HG02610 (cell line): ENCODE measurements around the gene B4GALT1.

Experiments used
- ATAC-seq: cut with Tn5 transposase; IDR thresholded peaks from one replicate; pipeline ENCODE4 v1.9.1; 2021; ENCODE audit warnings: mild to moderate bottlenecking, moderate library complexity; ENCODE audit not compliant: unreplicated experiment

The B4GALT1 gene

DNA sequence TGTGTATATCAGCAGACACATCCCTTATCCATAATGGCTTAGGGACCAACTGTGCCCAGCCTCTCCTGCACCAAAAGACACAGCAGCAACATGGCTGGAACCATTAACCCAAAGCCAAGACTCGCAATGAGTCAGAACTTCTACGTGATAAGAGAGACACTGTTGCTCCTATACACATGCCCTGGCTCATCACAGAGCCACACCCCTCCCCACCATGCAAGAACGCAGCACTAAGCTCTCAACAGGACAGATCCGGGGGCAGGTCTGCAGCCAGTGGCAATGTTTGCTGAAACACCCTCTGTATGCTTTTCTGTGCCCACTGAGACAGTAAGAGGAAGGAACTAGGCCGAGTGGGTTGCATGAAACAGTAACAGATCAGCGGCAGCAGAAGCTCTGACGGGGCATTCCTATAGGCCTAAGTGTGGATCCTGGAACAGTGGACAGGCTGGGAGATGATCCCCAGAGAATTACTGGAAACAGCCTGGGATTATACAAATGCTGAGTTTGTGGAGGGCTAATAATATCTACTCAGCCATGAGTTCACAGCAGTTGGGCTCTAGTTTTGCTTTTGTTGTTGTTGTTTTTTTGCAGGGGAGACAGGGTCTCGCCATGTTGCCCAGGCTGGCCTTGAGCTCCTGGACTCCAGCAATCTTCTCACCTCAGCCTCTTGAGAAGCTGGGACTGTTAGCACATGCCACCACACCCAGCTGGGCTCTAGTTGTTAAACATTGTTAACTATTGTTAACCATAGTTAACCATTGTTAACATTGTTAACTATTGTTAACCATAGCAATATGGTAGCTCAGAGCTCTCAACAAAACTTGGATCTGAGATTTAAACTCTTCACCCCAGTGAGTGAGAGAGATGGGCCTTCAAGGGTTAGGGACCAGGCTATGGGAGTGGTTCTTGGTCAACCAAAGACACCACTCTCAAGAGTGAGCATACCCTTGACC, 41.0 kb downstream of the B4GALT1 start:
- peak; percentile 39 for ATAC-seq

DNA sequence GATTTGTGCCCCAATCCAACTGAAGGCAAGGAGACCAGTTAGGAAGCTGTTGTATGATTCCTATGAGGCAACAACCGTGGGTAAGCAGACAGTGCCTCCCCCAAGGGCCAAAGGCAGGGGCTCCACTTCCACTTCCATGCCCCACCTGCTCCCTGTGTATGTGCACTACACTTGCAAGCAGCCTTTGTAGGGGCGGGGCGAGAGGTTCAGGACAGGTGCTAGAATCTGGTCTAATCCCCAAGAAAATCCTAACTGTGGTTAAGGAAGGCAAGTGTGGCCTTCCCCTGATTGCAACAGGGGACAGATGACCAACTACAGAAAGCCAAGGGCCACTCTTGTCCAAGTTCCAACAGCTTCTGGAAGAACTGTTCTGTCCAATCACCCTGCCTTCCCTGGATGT, 41.7 kb downstream of the B4GALT1 start:
- no peak for ATAC-seq

DNA sequence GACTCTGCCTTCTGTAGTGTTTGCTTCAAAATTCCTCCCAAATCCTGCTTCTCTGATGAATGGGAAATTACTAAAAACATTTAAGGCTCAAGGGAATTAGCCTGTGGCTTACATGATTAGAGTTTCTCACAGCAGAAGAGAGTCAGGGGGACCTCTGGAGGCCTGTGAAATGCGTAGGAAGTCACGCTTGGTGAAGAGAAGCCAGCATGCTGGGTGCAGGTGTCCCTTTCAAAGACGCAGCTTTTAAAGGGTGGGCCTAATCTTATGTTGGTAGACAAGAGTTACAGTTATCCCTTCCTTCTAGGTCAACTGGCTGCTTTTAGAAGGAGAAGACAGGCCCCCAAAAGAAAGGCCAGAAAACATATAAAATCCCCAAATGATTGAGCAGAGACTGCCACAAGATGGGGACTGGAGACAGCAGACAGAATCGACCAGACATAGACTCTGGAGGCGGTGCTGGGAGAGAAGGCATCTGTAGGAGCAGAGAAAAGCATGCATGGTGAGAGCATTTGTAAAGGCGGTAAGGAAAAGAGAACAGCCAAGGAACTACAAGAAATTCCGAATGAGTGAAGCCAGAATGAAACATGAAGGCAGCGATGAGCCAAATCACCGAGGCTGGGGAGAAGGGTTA, 42.3 kb downstream of the B4GALT1 start:
- peak; percentile 64 for ATAC-seq

DNA sequence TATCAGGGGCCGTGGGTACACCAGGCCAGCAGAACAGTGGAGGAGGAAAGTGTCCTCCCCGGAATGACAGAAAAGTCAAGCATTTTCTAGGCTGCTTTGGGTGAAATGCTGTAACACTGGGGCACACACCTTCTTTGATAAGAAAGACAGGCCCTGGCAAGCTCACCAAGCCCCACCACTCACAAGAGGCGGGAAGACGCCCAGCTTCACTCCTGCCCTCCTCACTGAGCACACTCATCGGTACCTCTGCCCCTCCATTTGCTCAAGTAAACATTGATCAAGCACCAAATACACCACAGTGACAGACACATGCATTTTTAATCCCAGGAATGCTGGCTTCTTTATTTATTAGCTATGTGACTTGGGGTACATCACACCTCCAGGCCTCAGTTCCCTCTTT, 43.1 kb downstream of the B4GALT1 start:
- no peak for ATAC-seq

DNA sequence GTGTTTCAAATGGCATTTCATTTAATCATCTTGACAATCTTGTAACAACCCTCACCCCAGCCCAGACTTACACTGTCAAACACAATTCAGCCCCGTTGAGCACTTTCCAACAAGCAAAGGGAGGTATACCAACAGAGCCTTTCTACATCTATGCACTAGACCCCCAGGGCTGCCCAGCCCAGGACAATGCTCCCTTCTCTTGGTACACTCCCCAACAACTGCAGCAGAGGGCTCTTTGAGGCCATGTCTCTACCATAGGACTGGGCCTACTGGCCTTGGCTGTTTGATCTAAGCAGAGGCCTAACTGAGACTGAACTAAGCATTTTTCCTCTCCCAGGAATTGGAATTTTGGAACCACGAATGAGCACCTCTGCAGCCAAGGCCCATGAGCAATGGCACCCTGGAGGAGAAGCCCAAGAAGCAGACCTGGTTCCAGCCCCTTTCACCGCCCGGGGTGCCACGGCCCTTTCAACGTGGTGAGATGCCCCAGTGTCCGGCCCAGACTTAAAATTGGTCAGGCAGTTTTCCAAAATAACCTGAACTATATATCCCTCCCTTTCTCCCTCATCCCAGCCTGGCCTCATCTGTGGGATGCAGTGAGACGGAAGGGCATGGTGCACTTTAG, 43.6 kb downstream of the B4GALT1 start:
- ATAC-seq, result no peak

DNA sequence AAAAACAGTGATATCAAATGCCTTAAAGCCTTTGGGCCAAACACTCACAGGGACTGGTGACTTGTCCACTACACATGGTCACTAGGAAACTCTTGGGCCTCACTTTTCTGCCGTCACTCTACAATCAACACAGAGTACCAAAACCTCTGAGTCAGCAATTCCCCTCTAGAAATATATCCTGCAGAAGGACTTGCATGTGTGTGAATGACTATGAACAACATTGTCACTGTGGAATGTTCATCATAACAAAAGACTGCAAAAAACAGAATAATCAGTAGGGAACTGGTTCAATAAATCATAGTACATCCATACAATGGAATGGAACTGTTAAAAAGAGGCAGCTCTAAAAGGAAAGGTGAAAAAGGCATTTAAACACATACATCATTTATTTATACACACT, 46.5 kb downstream of the B4GALT1 start:
- ATAC-seq, result no peak

DNA sequence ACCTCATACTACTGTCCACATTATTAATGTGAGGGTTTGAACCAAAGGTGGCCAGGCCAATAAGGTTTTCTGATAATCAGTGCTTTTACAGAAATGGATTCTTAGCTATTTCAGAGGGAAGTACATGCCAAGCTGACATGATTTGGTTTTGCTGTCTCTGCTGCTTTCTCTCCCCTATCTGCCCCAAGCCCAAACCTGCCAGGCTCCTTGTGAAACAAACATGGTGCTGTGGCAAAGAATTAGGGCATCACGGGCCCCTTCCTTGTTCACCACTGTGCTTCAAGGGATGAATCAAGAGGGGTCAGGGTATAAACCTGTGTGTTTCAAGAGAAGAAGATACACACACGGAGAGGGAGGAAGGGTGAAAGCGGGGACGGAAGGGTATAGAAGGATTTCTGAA, 49.3 kb downstream of the B4GALT1 start:
- ATAC-seq, result no peak

DNA sequence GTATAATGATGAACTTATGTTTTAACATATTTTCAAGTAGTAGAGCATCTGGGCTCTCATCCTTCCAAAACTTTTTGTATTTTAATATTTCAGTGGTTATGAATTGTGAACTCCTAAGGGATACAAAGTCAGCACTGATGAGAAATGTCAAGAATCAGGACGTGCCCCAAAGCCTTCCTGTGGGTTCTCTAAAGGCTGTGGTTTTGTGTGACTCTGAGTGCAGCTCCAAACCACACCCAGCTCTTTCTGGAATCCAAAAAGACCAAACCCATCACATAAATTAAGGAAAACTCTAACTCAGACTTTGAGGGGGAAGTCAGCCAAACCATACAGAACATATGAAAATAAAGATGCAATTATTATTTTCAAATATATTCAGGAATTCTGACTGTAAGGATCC, 49.8 kb downstream of the B4GALT1 start:
- no peak for ATAC-seq

DNA sequence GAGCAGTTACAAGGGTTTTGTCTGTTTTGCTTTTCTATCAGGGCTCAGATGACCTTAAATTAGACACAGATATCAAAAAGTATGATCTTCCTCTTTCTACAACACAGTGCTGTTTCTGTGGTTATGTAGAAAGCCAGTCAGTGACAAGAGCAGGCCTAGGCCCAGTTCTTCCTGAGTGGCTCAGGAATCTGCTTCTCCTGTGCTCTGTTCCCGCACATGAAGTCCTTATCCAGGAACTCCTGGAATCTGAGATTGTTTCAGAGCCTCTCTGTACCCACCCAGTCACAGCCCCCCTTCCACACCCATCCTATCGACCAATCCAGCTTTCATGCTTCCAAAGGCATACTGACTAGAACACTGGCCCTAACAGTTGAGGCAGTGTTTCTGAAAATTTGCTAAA, 50.3 kb downstream of the B4GALT1 start:
- ATAC-seq, result no peak

DNA sequence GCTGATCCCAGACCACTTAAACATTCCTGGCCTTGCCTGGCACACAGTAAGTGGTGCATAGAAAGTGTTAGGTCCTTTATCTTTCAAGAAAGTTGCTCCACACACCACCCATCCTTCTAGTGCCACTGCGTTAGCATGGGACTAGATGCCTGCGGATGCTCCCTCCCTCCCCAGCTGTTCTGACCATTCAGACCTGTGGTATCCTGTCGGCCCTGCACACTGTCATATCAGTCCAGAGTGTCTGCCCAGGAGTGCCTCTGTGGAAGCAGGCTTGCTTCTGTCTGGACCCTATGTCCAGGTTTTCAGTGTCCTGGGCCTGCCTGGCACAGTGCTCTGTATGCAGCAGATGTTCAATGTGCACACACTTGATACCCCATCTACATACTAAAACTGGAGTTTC, 52.4 kb downstream of the B4GALT1 start:
- ATAC-seq, result no peak

DNA sequence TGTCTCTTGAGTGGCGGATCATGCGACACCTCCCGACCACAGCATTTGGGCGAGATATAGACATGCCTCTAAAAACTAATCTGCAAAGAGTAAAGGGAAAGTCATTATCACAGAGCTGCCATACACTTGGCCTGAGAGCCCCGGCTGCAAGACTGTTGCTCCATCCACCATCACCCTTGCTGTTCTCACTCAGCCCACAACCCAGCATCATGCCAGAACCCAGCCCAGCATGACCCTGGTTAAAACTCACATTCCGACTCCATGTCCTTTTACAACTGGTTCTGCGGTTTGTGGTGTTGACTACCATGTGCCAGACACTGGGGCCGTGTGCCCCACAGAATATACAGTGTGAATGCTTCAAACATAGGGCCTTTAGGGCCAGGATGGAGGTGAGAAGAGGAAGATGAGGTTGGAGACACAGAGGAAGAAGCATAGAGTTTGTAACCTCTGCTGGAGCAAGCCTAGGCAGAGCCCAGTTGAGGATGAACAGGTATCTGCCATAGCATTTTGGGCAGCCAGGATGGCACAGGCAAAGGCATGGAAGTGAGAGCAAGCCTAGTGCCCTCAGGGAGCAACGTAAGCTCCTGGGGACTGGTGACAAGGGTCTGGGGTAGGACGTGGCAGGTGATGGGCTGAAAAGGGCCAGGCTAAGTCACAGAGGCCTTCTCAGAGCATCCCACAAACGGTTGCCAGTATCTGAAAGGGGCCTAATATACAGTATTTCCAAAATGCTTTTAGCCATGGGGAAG, 53.2 kb downstream of the B4GALT1 start:
- ATAC-seq, result no peak

DNA sequence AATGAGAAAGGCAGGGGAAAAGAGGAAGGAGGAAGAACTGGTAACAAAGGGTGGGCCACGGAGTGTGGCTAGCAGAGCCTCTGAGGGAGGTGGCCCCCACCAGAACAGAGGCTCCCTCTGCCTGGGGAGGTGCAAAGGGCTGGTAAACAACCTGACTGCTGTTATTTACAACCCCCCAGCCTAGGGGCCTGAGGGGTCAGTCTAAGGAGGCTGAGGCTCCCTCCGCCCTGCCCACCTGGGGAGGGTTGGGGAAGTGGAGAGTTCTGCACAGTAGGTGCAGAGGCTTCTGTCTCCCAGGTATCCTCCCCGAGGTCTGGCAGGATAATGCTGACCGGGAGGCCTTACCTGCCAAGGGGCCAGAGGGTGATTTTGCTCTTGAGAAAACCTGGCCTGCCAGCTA, 55.0 kb downstream of the B4GALT1 start:
- no peak for ATAC-seq

DNA sequence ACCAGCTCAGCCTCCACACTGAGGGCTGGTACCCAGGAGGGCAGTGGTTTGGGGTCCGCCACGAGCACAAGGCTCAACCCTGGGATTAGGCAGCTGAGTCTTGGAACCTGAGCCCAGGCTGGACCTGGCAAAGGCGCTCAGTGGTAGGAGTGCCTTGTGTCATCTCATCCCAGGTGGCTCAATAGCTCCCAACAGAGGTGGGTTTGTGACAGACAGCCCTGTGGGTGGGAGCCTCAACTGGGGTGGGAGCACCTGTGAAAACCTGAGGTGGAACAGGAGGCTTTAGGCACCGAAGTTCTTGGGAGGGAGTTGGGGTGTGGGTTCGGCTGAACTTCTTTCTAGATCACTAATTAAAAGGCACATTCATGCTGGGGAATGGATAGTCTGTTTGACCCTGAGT, 55.5 kb downstream of the B4GALT1 start:
- ATAC-seq, result no peak

DNA sequence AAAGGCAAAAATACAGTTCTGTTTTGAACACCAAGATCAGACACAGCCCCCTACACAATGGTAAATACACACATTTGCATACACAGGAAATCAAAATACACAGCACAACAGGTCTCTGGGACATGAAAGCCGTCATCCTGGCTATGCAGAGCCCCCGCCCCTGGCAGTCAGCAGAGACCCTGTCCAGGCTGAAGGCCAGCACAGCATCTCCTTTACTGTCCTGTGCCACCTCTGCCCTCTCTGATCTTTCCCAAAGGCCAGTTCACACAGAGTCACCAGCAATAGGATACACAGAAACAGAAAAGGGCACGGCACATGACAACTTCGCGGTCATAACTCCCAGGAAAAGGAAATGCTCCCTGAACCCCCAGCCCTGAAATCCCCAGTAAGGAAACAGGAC, 56.5 kb downstream of the B4GALT1 start:
- no peak for ATAC-seq

DNA sequence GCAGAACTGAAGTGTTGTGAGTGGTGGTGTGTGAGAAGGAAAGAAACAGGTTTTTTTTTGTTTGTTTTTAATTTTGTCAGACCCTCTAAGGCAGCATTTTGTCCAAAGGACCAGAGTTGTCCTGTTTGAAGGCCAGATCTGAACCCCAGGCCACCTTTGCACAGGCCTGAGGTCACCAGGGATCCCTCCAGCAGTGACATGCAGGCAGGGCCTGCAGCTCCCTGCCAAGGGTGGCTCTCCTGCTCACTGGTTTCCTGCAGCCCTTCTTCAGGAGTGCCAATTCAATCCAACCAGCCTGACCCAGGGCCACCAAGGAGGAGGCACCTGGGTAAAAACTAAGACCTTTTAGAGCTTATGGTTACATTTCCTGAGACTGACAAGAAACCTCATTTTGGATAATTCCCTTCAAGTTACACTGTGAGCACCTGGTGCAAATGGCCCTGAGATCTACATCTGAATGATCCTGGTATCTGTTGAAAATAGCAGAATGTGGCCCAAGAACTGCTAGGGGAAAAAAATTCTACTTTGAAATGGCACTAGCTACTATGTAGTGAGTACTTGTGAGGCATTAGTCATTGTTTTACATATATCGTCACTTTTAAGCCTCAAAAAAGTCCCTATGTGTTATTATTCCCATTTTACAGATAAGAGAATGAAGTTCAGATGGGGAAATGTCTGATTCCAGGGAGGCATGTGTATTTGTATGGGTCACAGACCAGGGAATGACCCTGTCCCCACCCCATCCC, 57.1 kb downstream of the B4GALT1 start:
- no peak for ATAC-seq

DNA sequence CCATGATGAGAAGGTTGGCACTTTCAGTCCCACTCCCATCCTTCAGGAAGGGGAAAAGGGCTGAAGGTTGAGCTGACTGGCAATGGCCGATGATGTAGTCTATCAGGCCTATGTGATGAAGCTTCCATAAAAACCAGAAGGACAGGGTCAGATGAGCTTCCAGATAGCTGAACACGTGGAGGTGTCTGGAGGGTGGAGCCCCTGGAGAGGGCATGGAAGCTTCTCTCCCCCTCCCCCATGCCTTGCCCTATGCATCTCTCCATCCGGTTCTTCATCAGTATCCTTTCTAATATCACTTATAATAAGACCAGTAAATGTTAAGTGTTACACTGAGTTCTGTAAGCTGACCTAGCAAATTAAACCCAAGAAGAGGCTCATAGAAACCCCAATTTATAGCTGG, 58.0 kb downstream of the B4GALT1 start:
- no peak for ATAC-seq

DNA sequence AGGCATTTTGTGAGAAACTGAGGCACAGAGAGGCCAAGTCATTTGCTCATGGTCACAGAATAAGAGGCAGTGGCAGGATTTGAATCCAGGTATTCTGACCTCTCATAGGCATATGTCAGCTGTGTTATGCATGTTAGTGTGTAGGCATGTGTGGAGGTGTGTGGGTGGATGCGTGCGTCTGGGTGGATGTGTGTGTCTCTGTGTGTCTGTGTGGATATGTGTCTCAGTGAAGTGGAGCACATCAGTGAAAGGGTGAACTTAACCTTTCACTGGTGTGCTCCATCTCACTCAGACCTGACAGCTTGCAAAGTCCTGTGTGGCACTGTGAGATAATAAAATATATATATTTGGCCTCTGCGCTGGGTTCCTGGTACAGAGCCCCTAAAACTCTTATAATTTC, 58.7 kb downstream of the B4GALT1 start:
- ATAC-seq, result no peak

DNA sequence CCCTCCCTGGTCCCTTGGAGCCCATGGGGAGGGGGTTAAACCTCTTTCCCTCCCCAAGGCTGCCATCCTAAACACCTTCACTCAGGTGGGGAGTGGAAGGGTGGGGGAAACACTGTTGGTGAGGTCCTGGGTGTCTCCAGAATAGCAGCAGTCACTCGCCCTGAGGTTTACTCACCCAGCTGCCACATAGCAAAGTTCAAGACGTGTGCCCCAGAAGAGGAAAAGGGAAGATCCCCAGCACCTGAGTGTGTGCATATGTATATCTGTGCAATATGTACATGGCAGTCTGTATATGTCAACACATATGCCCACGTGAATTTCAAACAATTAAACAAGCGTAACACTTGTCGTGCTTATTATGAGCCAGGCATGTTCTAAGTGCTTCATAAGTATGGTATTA, 59.4 kb downstream of the B4GALT1 start:
- no peak for ATAC-seq

DNA sequence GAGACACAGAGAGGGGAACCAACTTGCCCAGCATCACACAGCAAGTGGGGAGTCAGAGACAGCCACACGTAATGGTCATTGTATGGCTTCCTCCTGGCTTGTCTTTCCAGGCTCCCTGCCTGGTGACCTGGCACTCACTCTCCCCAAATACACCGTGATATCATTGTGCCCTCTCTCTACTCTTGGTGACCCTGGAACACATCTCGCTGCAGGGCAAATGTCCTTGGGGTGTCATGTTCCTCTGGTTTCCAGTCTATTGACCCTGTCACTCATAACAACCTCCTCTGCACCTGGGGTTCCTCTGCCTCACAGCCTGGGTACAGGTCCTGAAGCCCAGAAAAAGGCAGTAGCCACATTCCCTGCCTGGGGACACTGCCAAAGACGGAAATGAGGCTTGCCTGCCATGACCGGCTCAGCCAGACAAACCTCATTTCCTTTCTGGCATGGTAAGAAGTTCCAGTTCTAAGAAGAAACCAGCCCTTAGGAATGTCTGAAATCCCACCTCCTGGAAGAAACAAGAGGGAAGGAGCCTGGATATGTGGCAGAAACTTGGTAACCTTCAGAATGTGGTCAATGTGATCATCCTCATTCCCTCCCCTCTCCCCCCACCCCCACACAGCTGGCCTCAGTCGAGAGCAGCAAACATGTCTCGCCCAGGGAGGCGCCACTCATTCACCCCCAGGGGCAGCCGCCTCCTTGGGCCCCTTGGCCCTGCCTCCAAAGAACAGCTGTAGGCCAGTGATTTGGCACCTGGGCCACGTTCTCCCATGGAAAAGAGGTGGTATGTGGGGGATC, 60.1 kb downstream of the B4GALT1 start:
- no peak for ATAC-seq

DNA sequence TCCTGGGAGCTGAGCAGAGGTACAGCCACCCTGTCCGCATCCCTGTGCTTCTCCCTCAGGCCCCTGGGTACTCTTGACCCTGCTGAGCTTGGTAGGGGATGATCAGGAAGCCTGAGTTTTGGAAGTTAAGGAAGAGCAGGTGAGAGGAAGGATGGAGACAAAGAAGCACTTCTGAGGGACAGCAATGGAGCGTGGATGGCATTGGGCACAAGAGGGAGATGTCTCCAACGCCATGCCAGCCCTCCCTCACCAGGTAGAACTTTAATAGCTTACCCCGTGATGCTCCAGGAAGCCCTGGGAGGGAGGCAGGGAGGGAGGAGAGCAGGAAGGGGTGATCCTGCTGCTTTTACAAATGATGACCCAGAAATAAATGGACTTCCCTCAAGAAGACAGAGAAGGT, 60.8 kb downstream of the B4GALT1 start:
- ATAC-seq, result no peak
